COLO668 (cell line): ENCODE measurements around the gene GTF3C6.
A peak's percentile ranks its signal among the peaks of the same experiment; 100 is the strongest.
"Not testable (repeated sequence)": the region's sequence is repeated elsewhere in the genome, so short reads cannot be mapped to it uniquely, and the experiment has no call there.

Source experiments
- DNase-seq: peaks from one replicate; lab custom pipeline; 2025; ENCODE audit not compliant: unreplicated experiment; lab: John Stamatoyannopoulos, UW

GTF3C6 gene

DNA sequence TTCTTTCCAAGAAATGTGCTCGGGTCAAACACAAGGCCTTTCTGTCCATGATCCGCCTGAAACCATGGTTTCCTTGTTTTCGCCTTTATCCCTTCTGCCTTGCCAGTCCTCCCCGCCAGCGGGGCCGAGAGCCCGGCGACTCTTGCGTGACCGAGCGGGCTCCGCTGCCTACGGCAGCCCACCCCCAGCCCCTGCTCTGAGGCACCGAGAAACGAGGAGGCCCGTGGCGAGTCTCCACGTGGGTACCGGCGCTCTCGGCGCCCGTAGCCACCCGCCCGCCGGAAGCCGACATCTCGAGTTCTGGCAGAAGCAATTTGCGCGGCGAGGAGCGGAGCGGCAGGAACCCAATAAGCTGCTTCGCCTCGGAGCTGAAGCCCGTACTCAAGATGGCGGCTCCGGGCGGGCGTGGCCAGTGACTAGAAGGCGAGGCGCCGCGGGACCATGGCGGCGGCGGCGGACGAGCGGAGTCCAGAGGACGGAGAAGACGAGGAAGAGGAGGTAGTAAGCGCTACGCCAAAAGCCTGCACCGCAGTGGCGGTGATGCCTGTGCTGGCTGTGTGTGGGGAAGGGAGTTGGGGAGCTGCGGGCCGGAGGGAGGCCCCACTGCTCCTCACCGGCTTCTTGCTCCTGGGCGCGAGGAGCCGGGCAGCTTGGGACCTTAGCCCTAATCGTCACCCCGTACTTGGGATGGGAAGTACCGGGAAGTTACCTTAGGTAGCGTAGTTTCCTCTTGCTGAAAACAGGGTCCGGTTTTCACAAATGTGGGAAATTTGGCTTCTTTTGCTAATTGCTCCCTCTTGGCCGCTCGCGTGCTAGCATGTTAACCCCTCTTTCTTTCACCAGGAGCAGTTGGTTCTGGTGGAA lies at the start of gene GTF3C6:
Gene GTF3C6 (plus strand): TSS at position 378 of the 864 bp plus-strand sequence. CDS start 64 bp downstream, at position 442.
- peak; percentile 91 for DNase-seq

DNA sequence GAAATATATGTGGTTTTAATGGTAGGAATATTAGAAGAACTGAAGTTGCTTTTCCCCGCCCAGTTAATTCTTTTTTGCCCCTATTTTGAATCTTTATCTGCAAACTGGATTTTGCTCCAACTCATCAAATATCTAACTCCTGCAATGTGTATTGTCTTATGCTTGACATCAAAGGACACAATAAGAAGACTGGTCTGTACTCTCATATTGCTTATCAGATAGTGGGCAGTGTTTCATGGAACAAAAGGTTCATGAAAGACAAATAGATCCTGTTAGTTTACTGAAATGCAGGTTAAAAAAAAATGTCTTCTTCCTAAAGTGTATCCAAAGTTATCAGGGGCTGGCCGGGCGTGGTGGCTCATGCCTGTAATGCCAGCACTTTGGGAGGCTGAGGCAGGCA lies 27.7 kb upstream of the GTF3C6 start:
- DNase-seq: no peak

- no peak for DNase-seq
These were observed 24.6 kb upstream of the GTF3C6 start for GRCh38 chr6:110933912-110934311.

GRCh38 chr6:110934381-110934898 lies 24.1 kb upstream of the GTF3C6 start:
- no peak for DNase-seq

GRCh38 chr6:110935171-110935570 lies 23.3 kb upstream of the GTF3C6 start:
- DNase-seq: no peak

- no peak for DNase-seq
These were observed 20.3 kb upstream of the GTF3C6 start for GRCh38 chr6:110938171-110938570.

GRCh38 chr6:110939429-110940200 lies 18.9 kb upstream of the GTF3C6 start:
- no peak for DNase-seq

DNA sequence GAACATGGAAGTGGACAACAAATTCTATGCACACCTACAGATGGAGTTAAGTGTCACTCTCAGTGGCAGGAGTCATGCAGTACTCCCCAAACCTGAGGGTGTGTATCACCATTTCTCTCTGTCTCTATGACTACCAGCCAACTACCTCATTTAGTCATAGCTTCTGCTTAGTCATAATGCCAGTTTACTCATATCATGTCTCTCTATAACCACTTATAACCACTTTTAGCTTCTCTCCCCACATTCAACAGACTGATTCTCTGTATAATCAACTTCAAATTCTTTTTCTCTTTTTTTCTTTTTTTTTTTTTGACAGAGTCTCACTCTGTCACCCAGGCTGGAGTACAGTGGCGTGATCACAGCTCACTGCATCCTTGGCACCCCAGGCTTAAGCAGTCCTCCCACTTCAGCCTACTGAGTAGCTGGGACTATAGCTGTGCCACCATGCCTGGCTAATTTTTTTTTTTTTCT lies 13.8 kb upstream of the GTF3C6 start:
- no peak for DNase-seq

DNA sequence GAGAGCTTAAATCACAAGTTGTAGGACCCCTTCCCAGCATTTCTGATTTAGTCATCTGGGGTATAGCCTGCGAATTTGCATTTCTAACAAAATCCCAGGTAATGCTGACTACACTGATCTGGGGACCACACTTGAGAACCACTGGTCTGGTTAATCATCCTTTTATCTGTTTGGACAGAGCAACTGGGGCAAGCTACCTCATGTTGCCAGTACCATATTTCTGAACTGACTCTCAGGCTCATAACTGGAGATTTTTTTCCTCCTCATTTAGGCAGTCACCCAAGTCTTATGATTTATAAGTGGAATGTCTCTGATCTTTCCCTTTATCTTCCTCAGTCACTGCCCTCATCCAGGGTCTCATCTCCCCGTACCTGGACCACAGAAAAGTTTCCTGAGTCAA lies 12.0 kb upstream of the GTF3C6 start:
- DNase-seq: no peak

DNA sequence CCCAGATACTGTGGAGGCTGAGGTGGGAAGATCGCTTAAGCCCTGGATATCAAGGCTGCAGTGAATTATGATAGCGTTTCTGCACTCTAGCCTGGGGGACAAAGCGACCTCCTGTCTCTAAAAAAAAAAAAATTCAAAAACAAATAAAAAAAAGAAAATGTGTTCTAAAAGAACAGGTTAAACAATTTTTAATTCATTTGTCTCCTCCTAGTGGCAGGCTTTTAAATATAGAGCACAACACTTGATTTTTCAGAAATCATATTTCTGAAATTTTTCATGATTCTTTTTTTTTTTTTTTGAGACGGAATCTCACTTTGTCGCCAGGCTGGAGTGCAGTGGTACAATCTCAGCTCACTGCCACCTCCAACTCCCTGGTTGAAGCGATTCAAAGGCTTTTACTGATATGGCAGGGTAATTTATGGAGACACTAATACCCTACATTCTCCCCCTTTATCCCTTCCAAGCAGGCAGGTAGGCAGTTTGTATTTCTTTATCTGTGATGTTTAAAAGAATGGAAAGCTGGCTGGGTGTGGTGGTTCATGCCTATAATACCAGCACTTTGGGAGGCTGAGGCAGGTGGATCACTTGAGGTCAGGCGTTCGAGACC lies 8.7 kb upstream of the GTF3C6 start:
- no peak for DNase-seq

DNA sequence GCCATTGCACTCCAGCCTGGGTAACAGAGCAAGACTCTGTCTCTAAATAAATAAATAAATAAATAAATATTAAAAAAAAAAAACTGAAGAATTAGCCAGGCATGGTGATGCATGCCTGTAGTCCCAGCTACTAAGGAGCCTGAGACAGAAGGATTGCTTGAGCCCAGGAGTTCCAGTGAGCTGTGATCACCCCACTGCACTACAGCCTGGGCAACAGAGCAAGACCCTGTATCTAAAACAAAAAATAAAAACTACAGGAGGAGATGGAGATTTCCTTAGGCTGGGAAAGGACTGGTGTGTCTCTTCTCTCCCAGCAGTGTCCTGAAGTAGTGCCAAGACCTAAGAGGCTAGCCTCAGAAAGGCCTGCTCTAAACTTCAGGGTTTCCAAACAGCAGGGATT lies 8.1 kb upstream of the GTF3C6 start:
- DNase-seq: no peak

DNA sequence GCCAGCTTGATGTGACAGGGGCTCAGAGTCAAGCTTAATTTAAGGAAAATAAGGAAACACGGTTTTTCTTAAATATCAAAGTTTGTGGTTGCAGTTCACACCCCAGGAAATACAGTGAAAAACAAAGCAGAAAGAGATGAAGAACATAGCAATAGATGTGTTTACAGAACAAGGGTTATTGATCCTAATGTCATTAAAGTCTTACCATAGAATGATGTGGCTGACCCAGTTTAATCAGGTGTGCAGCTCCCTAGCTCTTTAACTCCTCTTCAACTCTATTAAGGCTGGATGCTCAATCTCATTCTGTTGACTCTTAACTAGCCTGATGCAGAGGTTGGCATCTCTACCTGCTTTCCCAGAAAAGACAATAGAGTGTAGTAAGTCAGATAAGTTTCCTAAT lies 7.5 kb upstream of the GTF3C6 start:
- DNase-seq: no peak

DNA sequence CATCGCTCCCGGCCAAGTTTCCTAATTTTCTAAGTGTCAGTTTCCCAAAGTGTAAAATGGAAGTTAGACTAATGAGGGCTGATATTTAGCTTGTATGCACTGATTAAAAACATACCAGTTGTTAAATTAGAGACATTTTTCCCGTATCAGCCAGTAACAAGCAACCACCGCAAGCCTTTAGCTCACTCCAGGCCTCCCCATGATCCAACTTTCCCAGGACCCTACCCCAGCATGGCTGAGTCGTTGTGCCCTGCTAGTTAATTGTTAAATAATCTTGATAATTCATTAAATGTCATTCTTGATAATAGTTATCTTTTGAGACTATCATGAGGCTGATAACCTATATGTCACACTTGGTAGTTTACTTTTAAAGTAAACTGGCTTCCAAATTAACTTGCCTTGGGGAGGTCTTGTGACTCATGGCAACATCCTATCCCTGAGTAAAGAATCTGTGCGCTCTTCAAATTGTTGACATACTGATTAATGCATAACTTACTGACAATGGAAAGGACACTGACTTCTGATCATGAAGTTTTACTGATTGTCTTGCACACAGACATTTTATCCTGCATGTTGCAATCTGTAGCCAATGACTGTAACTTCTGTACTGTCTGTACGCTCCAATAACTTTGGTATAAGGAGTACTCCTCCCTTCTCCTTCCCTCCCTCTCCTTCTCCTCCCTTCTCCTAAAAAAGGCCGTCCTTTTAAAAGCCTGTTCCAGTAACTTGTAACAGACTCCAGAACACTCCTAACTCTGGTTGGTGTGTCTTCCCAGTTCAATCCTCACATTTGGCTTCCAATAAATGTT lies 6.3 kb upstream of the GTF3C6 start:
- DNase-seq: no peak

DNA sequence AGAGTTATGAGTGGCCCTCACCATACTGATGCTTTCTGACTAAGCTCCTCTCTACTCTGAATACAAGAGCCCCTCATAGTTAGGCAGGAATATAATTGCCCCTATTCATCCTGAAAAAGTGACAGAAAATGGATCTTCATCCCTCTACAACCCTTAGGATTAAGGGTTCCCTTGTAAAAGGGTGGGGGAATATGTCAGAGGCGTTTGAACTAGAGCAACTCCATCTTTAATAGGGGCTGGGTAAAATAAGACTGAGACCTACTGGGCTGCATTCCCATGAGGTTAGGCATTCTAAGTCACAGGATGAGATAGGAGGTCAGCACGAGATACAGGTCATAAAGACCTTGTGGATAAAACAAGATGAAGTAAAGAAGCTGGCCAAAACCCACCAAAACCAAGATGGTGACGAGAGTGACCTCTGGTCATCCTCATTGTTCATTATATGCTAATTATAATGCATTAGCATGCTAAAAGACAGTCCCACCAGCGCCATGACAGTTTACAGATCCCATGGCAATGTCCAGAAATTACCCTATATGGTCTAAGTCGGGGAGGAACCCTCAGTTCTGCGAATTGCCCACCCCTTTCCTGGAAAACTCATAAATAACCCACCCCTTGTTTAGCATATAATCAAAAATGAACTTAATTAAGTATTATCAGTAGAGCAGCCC lies 4.7 kb upstream of the GTF3C6 start:
- DNase-seq: no peak

DNA sequence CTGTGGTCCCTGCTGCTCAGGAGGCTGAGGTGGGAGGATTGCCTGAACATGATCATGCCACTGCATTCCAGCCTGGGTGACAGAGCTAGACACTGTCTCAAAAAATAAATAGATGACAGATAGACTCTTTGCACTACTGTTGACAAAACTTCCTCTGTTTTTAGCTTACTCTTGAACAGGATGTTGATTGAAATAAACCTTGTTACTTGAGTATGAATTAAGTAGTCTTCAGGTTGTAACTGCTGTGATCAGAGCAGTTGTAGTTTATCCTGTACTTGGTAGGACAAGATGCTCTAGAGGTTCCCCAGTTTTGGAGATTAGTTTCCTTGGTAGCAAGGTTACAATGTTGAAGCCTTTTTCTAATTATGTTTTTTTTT lies 1.5 kb downstream of the GTF3C6 start:
- DNase-seq: no peak

DNA sequence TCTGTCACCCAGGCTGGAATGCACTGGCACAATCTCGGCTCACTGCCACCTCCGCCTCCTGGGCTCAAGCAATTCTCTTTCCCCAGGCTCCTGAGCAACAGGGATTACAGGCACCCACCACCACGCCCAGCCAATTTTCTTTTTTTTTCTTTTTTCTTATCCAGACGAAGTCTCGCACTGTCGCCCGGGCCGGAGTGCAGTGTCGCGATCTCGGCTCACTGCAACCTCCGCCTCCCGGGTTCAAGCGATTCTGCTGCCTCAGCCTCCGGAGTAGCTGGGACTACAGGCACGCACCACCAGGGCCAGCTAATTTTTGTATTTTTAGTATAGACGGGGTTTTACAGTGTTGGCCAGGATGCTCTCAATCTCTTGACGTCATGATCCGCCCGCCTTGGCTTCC lies 4.1 kb downstream of the GTF3C6 start:
- DNase-seq: not testable (repeated sequence)

- no peak for DNase-seq
These were observed 7.2 kb downstream of the GTF3C6 start for GRCh38 chr6:110965629-110966229.

- not testable (repeated sequence) for DNase-seq
These were observed 10.2 kb downstream of the GTF3C6 start for GRCh38 chr6:110968661-110969060.

DNA sequence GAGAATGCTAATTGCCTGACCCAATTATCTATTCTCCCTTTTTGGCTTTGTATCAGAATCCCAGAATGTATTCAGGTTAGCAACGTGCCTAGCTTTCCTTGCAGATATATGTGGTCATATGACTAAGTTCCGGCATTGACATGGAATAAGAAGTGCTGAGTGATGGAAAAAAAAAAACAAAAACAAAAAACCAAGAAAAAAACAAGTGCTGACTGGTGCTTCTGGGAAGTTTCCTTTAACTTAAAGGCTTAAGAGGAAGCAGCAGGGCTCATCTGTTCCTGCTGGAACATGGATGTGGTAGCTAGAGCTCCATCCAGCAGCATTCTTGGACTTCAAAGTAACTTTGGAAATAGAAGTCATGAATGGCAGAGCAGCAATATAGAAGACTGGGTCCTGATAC lies 13.0 kb downstream of the GTF3C6 start:
- no peak for DNase-seq

DNA sequence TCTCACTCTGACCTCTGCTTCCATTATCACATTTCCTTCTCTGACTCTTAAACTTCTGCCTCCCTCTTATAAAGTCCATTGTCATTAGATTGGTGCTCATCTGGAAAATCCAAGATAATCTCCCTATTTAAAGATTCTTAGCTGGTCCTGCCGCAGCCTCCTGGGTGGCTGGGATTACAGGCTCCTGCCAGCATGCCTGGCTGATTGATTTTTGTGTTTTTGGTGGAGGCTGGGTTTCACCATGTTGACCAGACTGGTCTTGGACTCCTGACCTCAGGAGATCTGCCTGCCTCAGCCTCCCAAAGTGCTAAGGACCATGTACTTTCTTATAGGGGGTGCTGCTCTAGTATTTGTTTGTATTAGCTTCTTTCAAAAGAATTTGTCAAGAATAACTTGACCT lies 18.1 kb downstream of the GTF3C6 start:
- DNase-seq: no peak
